Measurements from ENCODE around the gene WDR48. TPM values are rescaled to one million over a fixed set of nuclear protein-coding genes. Genes with fewer than 3 reads are reported as not detected.

WDR48 gene
- total RNA-seq, 1 donor from 2014 or later = 38.6 TPM

DNA sequence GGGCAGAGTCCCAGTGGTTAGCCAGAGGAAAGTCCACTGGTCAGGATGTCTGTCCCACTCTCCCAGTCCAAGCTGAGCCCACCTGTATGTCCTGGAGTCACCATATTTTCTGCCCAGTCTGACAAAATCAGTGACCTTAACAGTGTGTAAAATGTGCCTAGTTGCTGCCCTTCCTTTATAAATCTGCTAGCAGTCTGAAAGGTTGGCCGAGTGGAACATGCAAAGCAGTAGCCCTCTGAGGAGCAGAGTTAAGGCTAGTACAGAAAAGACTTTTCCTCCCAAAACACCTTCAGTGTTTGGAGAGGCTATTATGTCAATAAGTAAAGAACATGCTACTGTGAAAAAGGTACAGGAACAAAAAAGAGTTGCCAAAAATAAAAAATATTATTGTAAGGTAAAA lies 71.0 kb downstream of the WDR48 start:
- H3K4me1 Mint-ChIP-seq (ENCODE audit: low read depth) = peaks cover 3% of the 10 kb centered on the region
- no peak overlapping the region for H3K4me3 Mint-ChIP-seq (ENCODE audit: low read depth)
- no peak overlapping the region for H3K27ac Mint-ChIP-seq

GRCh38 chr3:39124876-39125840 lies 73.3 kb downstream of the WDR48 start:
- Mint-ChIP-seq H3K4me1 (ENCODE audit: low read depth) (peaks cover 9% of the 10 kb centered on the region), H3K27ac (no peak overlapping the region), H3K9me3 (no peaks in the 10 kb centered on the region), H3K36me3 (ENCODE audit: low read depth) (no peaks in the 10 kb centered on the region), H3K27me3 (ENCODE audit: low read depth) (peaks cover 12% of the 10 kb centered on the region), H3K4me3 (ENCODE audit: low read depth) (no peak overlapping the region)
- DNase-seq (ENCODE audit: low spot score) = no peak
- intact Hi-C loops (cut with micrococcal nuclease) = no loop called here

More for the DNA sequence above, 71.0 kb downstream of the WDR48 start:
- H3K9me3 Mint-ChIP-seq = no peaks in the 10 kb centered on the region
- no peak for DNase-seq (ENCODE audit: low spot score)
- intact Hi-C loops (cut with micrococcal nuclease) = no loop called here
- peaks cover 12% of the 10 kb centered on the region for H3K27me3 Mint-ChIP-seq (ENCODE audit: low read depth)
- H3K36me3 Mint-ChIP-seq (ENCODE audit: low read depth) = no peaks in the 10 kb centered on the region

DNA sequence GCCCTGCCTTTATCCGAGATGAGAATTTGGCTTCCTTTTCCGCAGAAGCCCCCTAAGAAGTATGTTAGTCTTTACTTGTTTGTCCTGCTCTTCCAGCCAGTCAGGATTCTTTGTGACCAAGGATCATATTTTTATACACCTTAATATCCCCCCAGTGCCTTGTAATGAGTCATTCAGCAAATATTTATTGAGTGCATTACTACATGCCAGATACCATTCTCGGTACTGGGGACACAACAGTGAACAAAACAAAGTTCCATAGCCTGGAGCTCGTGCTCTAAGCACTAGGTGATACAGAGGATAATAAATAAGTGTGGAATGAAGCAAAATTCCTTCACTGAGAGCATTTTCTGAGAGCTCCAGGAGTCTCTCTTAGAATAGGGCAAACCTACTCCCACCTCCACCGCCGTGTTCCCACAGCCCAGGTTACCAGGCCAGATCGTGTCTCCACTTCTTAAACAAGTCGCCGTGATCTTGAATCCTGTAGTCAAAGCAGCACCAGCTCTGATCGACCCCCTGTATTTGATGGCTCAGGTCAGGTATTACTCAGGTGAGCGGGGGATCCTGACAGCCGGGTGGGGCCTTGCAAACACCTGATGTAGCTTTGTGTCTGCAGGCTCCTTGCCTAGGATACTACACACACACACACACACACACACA lies 74.2 kb downstream of the WDR48 start:
- no peaks in the 10 kb centered on the region for H3K9me3 Mint-ChIP-seq
- H3K4me1 Mint-ChIP-seq (ENCODE audit: low read depth) = peaks cover 9% of the 10 kb centered on the region
- intact Hi-C loops (cut with micrococcal nuclease) = no loop called here
- no peak overlapping the region for H3K27ac Mint-ChIP-seq
- no peak for DNase-seq (ENCODE audit: low spot score)
- peaks cover 12% of the 10 kb centered on the region for H3K27me3 Mint-ChIP-seq (ENCODE audit: low read depth)
- no peaks in the 10 kb centered on the region for H3K36me3 Mint-ChIP-seq (ENCODE audit: low read depth)
- no peak overlapping the region for H3K4me3 Mint-ChIP-seq (ENCODE audit: low read depth)

DNA sequence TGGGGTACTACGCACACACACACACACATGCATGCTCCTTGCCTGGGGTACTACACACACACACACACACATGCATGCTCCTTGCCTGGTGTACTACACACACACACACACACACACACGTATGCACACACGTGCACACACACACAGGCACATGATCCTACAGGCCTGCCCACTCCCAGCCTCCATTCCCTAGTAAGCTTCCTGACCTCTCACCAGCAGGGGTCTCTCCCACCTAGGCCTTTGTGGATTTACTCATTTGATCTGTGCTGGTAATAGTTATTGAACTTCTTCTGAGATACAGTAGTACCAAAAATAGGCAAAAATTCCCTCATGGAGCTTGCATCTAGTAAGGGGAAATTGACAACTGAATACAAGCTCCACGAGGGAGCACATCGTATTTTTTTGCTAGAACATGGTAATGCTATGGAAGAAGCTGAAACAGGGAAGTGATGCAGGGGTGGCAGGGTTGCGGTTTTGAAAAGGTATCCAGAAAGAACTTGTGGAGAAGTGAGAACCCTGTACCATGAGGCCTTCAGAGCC lies 74.8 kb downstream of the WDR48 start:
- DNase-seq (ENCODE audit: low spot score) = no peak
- H3K27me3 Mint-ChIP-seq (ENCODE audit: low read depth) = peaks cover 12% of the 10 kb centered on the region
- H3K36me3 Mint-ChIP-seq (ENCODE audit: low read depth) = no peaks in the 10 kb centered on the region
- H3K4me3 Mint-ChIP-seq (ENCODE audit: low read depth) = no peak overlapping the region
- H3K27ac Mint-ChIP-seq = no peak overlapping the region
- intact Hi-C loops (cut with micrococcal nuclease) = no loop called here
- H3K4me1 Mint-ChIP-seq (ENCODE audit: low read depth) = peaks cover 12% of the 10 kb centered on the region
- H3K9me3 Mint-ChIP-seq = no peaks in the 10 kb centered on the region

- Mint-ChIP-seq H3K27me3 (ENCODE audit: low read depth) (peaks cover 7% of the 10 kb centered on the region), H3K4me1 (ENCODE audit: low read depth) (peaks cover 12% of the 10 kb centered on the region), H3K9me3 (no peaks in the 10 kb centered on the region), H3K27ac (no peak overlapping the region), H3K36me3 (ENCODE audit: low read depth) (no peaks in the 10 kb centered on the region), H3K4me3 (ENCODE audit: low read depth) (no peak overlapping the region)
- no peak for DNase-seq (ENCODE audit: low spot score)
- intact Hi-C loops (cut with micrococcal nuclease) = no loop called here
Measured at GRCh38 chr3:39127269-39127907, 75.6 kb downstream of the WDR48 start.

- intact Hi-C loops (cut with micrococcal nuclease) = no loop called here
Measured at GRCh38 chr3:39127908-39128304, 76.1 kb downstream of the WDR48 start.

GRCh38 chr3:39128951-39129350 lies 77.1 kb downstream of the WDR48 start:
- intact Hi-C loops (cut with micrococcal nuclease) = no loop called here

More at GRCh38 chr3:39127908-39128304, 76.1 kb downstream of the WDR48 start:
- H3K27ac Mint-ChIP-seq = no peak overlapping the region
- no peak for DNase-seq (ENCODE audit: low spot score)
- no peaks in the 10 kb centered on the region for H3K36me3 Mint-ChIP-seq (ENCODE audit: low read depth)
- no peaks in the 10 kb centered on the region for H3K9me3 Mint-ChIP-seq
- peaks cover 12% of the 10 kb centered on the region for H3K4me1 Mint-ChIP-seq (ENCODE audit: low read depth)
- no peak overlapping the region for H3K4me3 Mint-ChIP-seq (ENCODE audit: low read depth)
- H3K27me3 Mint-ChIP-seq (ENCODE audit: low read depth) = peaks cover 7% of the 10 kb centered on the region

DNA sequence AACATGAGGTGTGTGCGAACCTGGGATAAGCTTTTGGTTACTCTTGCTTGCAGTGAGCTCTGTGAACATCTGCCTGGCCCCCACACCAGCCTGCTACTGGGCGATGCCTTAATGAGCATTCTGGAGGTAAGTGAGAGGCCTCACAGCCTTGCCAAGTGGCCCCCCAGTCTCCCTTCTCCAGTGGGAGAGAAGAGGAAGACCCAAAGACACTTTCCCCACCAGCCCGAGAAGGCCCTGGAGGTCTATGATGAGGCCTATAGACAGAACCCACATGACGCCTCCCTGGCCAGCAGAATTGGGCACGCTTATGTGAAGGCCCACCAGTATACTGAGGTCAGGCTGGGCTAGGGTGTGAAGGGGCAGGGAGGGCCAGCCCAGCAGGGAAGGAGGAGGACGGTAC lies 78.2 kb downstream of the WDR48 start:
- no peak overlapping the region for H3K27ac Mint-ChIP-seq
- H3K9me3 Mint-ChIP-seq = no peaks in the 10 kb centered on the region
- H3K4me1 Mint-ChIP-seq (ENCODE audit: low read depth) = peaks cover 12% of the 10 kb centered on the region
- no peaks in the 10 kb centered on the region for H3K27me3 Mint-ChIP-seq (ENCODE audit: low read depth)
- no peak for DNase-seq (ENCODE audit: low spot score)
- no peak overlapping the region for H3K4me3 Mint-ChIP-seq (ENCODE audit: low read depth)
- H3K36me3 Mint-ChIP-seq (ENCODE audit: low read depth) = no peaks in the 10 kb centered on the region
- intact Hi-C loops (cut with micrococcal nuclease) = loop anchor here (10.0 kb wide), 1 partner anchor 55 kb away; no protein-coding TSS in a partner anchor

More at GRCh38 chr3:39128951-39129350, 77.1 kb downstream of the WDR48 start:
- Mint-ChIP-seq H3K9me3 (no peaks in the 10 kb centered on the region), H3K36me3 (ENCODE audit: low read depth) (no peaks in the 10 kb centered on the region), H3K4me1 (ENCODE audit: low read depth) (peaks cover 12% of the 10 kb centered on the region), H3K27ac (no peak overlapping the region), H3K4me3 (ENCODE audit: low read depth) (no peak overlapping the region), H3K27me3 (ENCODE audit: low read depth) (peaks cover 3% of the 10 kb centered on the region)
- DNase-seq (ENCODE audit: low spot score) = no peak

GRCh38 chr3:39130693-39131265 lies 79.0 kb downstream of the WDR48 start:
- Mint-ChIP-seq H3K27ac (no peak overlapping the region), H3K4me3 (ENCODE audit: low read depth) (no peak overlapping the region), H3K4me1 (ENCODE audit: low read depth) (peaks cover 12% of the 10 kb centered on the region), H3K36me3 (ENCODE audit: low read depth) (no peaks in the 10 kb centered on the region), H3K9me3 (no peaks in the 10 kb centered on the region), H3K27me3 (ENCODE audit: low read depth) (no peaks in the 10 kb centered on the region)
- intact Hi-C loops (cut with micrococcal nuclease) = loop anchor here (10.0 kb wide), 1 partner anchor 54 kb away; no protein-coding TSS in a partner anchor
- no peak for DNase-seq (ENCODE audit: low spot score)

- peaks cover 4% of the 10 kb centered on the region for H3K36me3 Mint-ChIP-seq (ENCODE audit: low read depth)
- peaks cover 12% of the 10 kb centered on the region for H3K4me1 Mint-ChIP-seq (ENCODE audit: low read depth)
- no peaks in the 10 kb centered on the region for H3K9me3 Mint-ChIP-seq
- H3K27me3 Mint-ChIP-seq (ENCODE audit: low read depth) = no peaks in the 10 kb centered on the region
- H3K27ac Mint-ChIP-seq = no peak overlapping the region
- H3K4me3 Mint-ChIP-seq (ENCODE audit: low read depth) = no peak overlapping the region
- DNase-seq (ENCODE audit: low spot score) = no peak
- intact Hi-C loops (cut with micrococcal nuclease) = loop anchor here (10.0 kb wide), 1 partner anchor 52 kb away; no protein-coding TSS in a partner anchor
Measured at GRCh38 chr3:39132096-39133092, 80.6 kb downstream of the WDR48 start.

DNA sequence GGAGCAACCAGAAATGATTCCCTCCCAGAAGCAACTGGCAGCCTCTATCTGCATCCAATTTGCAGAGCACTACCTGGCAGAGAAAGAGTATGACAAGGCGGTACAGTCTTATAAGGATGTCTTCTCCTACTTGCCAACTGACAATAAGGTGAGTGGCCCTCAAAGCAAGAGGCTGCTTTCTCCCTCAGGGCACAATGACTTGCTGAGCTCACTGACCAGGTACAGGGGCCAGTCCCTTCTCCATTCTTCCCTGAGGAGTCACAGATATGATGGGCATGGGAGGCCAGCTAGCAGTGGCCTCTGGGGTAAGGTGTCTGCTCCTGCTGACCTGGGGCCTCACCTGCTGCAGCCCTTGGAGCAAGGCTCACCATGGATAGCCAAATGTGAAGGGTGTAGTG lies 81.3 kb downstream of the WDR48 start:
- Mint-ChIP-seq H3K36me3 (ENCODE audit: low read depth) (peaks cover 8% of the 10 kb centered on the region), H3K27me3 (ENCODE audit: low read depth) (no peaks in the 10 kb centered on the region), H3K4me3 (ENCODE audit: low read depth) (no peak overlapping the region), H3K9me3 (no peaks in the 10 kb centered on the region), H3K4me1 (ENCODE audit: low read depth) (peaks cover 6% of the 10 kb centered on the region), H3K27ac (no peak overlapping the region)
- intact Hi-C loops (cut with micrococcal nuclease) = loop anchor here (10.0 kb wide), 1 partner anchor 52 kb away; no protein-coding TSS in a partner anchor
- DNase-seq (ENCODE audit: low spot score) = no peak
